SK-N-MC (cell line): Measurements from ENCODE around the gene PHTF2.

Experiments used
- DNase-seq: peaks from one replicate; pipeline ENCODE4 v3.0.0-alpha.2; 2011; ENCODE audit warnings: low read depth, low spot score
- H3K27ac ChIP-seq: fragments of 200-600 bp; sonication (generic); 2 replicates; pipeline ENCODE4 v1.5.1; 2016; ENCODE audit warnings: mixed run types
- H3K36me3 ChIP-seq: fragments of 200-600 bp; sonication (generic); 2 replicates; pipeline ENCODE4 v1.6.1; 2017; ENCODE audit warnings: antibody characterized with exemption, low read length, mixed read lengths; ENCODE audit not compliant: insufficient read depth
- H3K4me3 ChIP-seq: fragments of 200-600 bp; sonication (generic); 2 replicates; pipeline ENCODE4 v1.5.1; 2016
- H3K9ac ChIP-seq: fragments of 200-600 bp; sonication (generic); 2 replicates; pipeline ENCODE4 v1.8.0; 2017; ENCODE audit warnings: mixed run types, mixed read lengths; ENCODE audit not compliant: insufficient read length
- H3K9me3 ChIP-seq: fragments of 200-600 bp; sonication (generic); 2 replicates; pipeline ENCODE4 v1.6.1; 2017; ENCODE audit warnings: low read depth, mild to moderate bottlenecking, antibody characterized with exemption, low read length, moderate library complexity, mixed read lengths
- EZH2 ChIP-seq: fragments of 200-600 bp; sonication (generic); IDR thresholded peaks from one replicate; pipeline ENCODE4 v1.6.1; 2017; ENCODE audit warnings: antibody characterized with exemption
- FOXP2 ChIP-seq: optimal IDR thresholded peaks from 2 replicates; pipeline ENCODE3; 2011; ENCODE audit warnings: mild to moderate bottlenecking, moderate library complexity; ENCODE audit not compliant: insufficient read depth; ENCODE audit errors: extremely low read length, control extremely low read depth
- POLR2AphosphoS5 ChIP-seq: IDR thresholded peaks from 2 replicates; pipeline ENCODE4 v1.6.1; 2012; ENCODE audit warnings: mild to moderate bottlenecking, low read depth, low read length, borderline replicate concordance

Gene PHTF2

DNA sequence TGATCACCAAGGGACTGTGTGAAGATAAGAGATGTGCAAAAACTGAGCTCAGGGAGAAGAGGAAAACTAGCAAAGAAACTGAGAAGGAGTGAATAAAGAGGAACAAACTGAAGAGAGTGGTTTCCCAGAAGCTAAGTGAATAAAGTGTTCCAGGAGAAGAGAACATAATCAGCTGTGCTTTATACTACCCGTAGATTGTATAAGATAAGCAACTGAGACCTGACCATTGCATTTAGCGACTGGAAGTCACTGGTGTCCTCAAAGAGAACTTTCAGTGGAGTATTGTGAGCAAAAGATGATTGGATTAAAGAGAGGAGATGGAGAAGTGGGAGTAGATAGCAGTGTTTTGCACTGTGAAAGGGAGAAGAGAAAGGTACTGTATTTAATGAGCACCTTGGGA lies 14.6 kb downstream of the PHTF2 start:
- Histone ChIP-seq H3K9ac (no peak overlapping the region), H3K27ac (no peak overlapping the region), H3K36me3 (peaks cover 29% of the 10 kb centered on the region), H3K4me3 (no peak overlapping the region), H3K9me3 (no peaks in the 10 kb centered on the region)
- no peak for DNase-seq
- no peak for TF ChIP-seq POLR2AphosphoS5
- no peak for TF ChIP-seq EZH2
- no peak for TF ChIP-seq FOXP2

DNA sequence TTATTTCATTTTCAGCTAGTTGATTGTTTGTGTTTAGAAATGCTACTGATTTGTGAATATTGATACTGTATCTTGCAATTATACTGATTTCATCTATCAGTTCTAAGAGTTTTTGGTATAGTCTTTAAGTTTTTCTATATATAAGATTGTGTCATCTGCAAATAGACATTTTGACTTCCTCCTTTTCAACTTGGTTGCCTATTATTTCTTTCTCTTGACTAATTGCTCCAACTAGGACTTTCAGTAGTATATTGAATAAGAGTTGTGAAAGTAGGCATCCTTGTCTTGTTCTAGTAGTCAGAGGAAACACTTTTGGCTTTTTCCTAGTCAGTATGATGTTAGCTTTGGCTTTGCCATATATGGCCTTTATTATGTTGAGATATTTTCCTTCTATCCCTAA lies 20.4 kb downstream of the PHTF2 start:
- peaks cover 10% of the 10 kb centered on the region; the same call in 1 of the 2 replicates for H3K9me3 ChIP-seq
- TF ChIP-seq POLR2AphosphoS5 (no peak), EZH2 (no peak), FOXP2 (no peak)
- H3K4me3 ChIP-seq, result no peak overlapping the region
- DNase-seq, result no peak
- peaks cover 31% of the 10 kb centered on the region for H3K36me3 ChIP-seq
- H3K27ac ChIP-seq, result no peak overlapping the region
- no peak overlapping the region for H3K9ac ChIP-seq

DNA sequence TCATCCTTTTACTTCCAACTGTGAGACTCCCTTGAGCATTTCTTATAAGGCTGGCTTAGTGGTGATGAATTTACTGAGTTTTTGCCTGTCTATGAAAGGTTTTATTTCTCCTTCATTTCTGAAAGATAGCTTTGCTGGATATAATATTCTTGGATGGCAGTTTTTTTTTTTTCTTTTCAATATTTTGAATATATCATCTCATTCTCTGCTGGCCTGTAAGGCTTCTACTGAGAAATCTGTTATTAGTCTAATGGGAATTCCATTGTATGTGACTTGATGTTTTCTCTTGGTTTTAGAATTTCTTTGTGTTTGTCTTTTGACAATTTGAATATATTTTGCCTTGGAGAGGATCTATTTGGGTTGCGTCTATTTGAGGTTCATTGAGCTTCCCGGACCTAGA lies 22.4 kb downstream of the PHTF2 start:
- no peak for TF ChIP-seq FOXP2
- no peak for TF ChIP-seq POLR2AphosphoS5
- no peak for TF ChIP-seq EZH2
- Histone ChIP-seq H3K4me3 (no peak overlapping the region), H3K9me3 (peaks cover 18% of the 10 kb centered on the region; the same call in 1 of the 2 replicates), H3K9ac (no peak overlapping the region), H3K27ac (no peak overlapping the region), H3K36me3 (peaks cover 28% of the 10 kb centered on the region)
- no peak for DNase-seq

DNA sequence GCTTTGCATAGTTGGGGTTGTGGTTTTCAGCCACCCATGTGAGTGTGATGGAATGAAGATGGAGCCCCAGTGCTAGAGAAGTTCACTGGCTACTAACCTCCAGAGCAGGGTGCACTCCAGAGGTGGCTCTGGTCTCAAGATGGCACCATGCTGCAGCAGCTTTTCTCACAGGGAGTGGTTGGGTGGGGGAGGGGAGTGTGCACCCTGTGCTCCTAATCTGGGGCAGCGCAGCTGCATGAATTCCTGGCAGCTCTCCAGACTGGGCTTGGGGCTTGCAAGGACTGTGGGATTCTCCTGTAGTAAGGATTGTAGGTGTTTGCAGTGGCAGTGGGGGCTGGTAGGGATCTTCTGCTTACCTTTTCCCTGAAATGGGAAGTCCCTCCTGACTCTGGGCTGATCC lies 23.7 kb downstream of the PHTF2 start:
- TF ChIP-seq FOXP2, result no peak
- no peak for TF ChIP-seq POLR2AphosphoS5
- TF ChIP-seq EZH2, result no peak
- Histone ChIP-seq H3K36me3 (peaks cover 16% of the 10 kb centered on the region), H3K9me3 (peaks cover 20% of the 10 kb centered on the region; the same call in 1 of the 2 replicates), H3K4me3 (no peak overlapping the region), H3K9ac (no peak overlapping the region), H3K27ac (no peak overlapping the region)
- no peak for DNase-seq

DNA sequence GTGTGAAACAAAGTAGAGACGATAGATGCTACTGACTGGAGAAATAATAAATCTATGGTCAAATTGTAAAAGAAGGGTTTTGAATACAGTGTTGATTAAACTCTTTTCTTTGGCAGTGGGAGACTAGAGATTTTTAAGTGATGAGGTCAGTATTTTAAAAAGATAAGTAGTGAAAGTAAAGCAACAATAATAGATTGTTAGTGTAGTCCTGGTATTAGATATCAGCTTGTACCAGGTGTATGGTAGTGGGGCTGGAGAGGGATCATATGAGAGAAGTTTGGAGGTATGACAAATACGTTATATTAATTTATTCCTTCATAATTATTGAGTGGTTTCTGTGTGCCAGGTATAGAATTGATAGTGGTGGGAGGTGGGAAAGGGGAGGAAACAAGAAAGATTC lies 25.2 kb downstream of the PHTF2 start:
- peaks cover 20% of the 10 kb centered on the region; the same call in 1 of the 2 replicates for H3K9me3 ChIP-seq
- no peak for DNase-seq
- no peak for TF ChIP-seq FOXP2
- TF ChIP-seq EZH2, result no peak
- TF ChIP-seq POLR2AphosphoS5, result no peak
- H3K9ac ChIP-seq, result no peak overlapping the region
- H3K4me3 ChIP-seq, result no peak overlapping the region
- no peak overlapping the region for H3K27ac ChIP-seq
- H3K36me3 ChIP-seq, result peaks cover 14% of the 10 kb centered on the region

DNA sequence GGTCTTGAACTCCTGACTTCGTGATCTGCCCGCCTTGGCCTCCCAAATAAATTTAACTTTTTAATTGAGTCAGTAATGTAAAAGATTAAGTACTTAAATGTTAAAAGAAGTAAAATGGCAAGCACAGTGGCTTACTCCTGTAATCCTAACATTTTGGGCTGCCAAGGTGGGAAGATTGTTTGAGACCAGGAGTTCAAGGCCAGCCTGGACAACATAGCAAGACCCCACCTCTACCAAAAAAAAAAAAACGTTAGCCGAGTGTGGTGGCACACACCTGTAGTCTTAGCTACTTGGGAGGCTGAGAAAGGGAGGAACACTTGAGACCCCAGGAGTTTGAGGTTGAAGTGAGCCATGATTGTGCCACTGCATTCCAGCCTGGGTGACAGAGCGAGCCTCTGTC lies 26.1 kb downstream of the PHTF2 start:
- no peak for TF ChIP-seq EZH2
- no peak for TF ChIP-seq FOXP2
- no peak for TF ChIP-seq POLR2AphosphoS5
- DNase-seq, result no peak
- Histone ChIP-seq H3K27ac (no peak overlapping the region), H3K9ac (no peak overlapping the region), H3K36me3 (peaks cover 10% of the 10 kb centered on the region), H3K9me3 (peaks cover 20% of the 10 kb centered on the region; the same call in 1 of the 2 replicates), H3K4me3 (no peak overlapping the region)

DNA sequence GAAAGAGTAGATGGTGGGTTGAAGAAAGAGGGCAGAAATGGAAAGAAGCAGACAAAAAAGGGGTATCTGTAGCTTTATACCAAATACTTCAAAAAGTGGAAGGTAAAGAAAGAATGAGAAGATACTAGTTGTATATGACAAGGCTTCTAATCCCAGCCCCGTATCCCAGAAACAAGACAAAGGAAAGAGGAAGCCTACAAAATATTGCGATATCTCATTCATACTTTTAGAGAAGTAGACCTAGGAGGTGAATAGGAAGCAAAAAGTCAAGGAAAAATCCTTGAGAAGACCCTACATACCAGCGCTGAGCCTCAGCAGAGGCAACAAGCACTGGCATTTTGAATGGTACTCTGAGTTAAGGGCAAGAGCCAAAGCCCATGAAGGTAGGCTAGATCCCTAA lies 26.6 kb downstream of the PHTF2 start:
- no peak overlapping the region for H3K9ac ChIP-seq
- H3K4me3 ChIP-seq, result no peak overlapping the region
- TF ChIP-seq EZH2 (no peak), FOXP2 (no peak), POLR2AphosphoS5 (no peak)
- H3K36me3 ChIP-seq, result peaks cover 9% of the 10 kb centered on the region; the same call in 1 of the 2 replicates
- no peak overlapping the region for H3K27ac ChIP-seq
- peaks cover 18% of the 10 kb centered on the region; the same call in 1 of the 2 replicates for H3K9me3 ChIP-seq
- no peak for DNase-seq

DNA sequence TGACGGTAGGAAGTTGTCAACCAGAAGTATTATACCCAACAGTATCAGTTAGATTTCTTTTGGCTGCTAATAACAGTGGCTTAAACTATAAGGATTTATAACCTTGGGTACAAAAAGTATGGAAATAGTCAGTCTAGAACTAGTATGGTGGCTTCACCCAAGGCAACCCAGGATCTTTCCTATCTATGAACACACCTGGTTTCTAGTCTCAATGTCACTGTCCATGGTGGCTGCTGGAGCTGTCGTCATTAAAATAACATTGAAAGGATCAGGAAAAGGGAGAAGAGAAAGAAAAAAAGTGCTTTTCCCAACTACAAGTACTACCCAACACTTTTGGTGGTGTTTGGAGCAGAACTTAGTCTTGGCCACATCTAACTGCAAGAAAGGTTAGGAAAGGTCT lies 27.7 kb downstream of the PHTF2 start:
- Histone ChIP-seq H3K27ac (no peak overlapping the region), H3K9ac (no peak overlapping the region), H3K4me3 (no peak overlapping the region), H3K36me3 (0 out of 2 replicates have a peak, but pooled peaks cover 4% of the 10 kb centered on the region), H3K9me3 (peaks cover 13% of the 10 kb centered on the region; the same call in 1 of the 2 replicates)
- no peak for TF ChIP-seq FOXP2
- no peak for TF ChIP-seq POLR2AphosphoS5
- TF ChIP-seq EZH2, result no peak
- no peak for DNase-seq

DNA sequence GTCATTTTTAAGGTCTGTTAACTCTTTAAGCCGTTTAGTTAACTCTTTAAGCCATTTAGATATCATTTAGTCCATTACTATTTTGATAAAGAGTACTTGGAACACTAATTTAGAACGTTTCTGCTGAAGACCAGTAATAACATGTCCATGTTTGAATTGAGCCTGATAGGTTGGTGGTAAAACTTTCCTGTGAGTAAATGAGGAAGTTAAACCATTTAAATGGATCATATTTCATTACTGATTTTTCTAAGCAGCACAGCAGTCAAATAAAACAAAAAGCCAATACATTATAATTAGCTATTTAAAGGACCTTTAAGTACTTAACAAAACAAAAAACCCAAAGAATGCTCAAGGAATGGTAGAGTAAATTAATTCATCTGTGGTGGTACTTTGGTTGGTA lies 29.4 kb downstream of the PHTF2 start:
- TF ChIP-seq EZH2, result no peak
- no peak for TF ChIP-seq POLR2AphosphoS5
- no peak for TF ChIP-seq FOXP2
- DNase-seq, result no peak
- Histone ChIP-seq H3K4me3 (no peak overlapping the region), H3K9me3 (peaks cover 13% of the 10 kb centered on the region; the same call in 1 of the 2 replicates), H3K9ac (no peak overlapping the region), H3K27ac (no peak overlapping the region), H3K36me3 (0 out of 2 replicates have a peak, but pooled peaks cover 4% of the 10 kb centered on the region)

DNA sequence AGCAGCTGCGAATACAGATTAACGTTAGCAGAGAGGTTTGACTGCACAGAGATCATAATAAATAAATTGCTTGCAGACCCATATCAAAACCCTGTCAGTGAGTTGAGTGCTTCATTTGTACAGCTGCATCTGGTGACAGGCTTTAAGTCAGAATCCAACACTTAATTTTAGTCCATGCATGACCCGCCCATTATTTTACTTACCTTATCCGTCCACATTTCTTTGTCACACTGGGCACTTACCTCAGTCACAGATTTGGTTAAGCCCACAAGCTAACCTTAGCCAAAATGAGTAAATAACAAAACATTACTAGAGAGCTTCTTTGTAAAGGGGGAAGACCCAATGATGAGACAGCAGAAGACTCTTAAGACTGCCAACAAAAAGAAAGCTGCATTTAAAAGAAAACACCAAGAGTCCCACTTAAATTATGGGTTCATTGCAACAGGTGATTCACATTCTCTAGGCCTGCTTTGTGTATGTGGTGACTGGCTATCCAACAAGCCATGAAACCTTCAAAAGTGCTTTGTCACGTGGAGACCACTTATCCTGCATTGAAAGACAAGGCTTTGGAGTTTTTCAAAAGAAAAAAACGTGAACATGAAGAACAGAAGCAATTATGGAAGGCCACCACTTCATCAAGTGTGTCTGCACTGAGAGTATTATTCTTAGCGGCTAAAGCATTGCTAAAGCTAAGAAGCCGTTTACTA lies 32.2 kb downstream of the PHTF2 start:
- H3K36me3 ChIP-seq, result 0 out of 2 replicates have a peak, but pooled peaks cover 4% of the 10 kb centered on the region
- peak overlapping the region; percentile 5; the same call in 1 of the 2 replicates for H3K27ac ChIP-seq
- no peak overlapping the region for H3K4me3 ChIP-seq
- no peak for TF ChIP-seq FOXP2
- TF ChIP-seq EZH2, result no peak
- no peak for TF ChIP-seq POLR2AphosphoS5
- peaks cover 3% of the 10 kb centered on the region; the same call in 1 of the 2 replicates for H3K9me3 ChIP-seq
- no peak for DNase-seq
- H3K9ac ChIP-seq, result no peak overlapping the region
